ENCODE results near the gene NPB.

The NPB gene

DNA sequence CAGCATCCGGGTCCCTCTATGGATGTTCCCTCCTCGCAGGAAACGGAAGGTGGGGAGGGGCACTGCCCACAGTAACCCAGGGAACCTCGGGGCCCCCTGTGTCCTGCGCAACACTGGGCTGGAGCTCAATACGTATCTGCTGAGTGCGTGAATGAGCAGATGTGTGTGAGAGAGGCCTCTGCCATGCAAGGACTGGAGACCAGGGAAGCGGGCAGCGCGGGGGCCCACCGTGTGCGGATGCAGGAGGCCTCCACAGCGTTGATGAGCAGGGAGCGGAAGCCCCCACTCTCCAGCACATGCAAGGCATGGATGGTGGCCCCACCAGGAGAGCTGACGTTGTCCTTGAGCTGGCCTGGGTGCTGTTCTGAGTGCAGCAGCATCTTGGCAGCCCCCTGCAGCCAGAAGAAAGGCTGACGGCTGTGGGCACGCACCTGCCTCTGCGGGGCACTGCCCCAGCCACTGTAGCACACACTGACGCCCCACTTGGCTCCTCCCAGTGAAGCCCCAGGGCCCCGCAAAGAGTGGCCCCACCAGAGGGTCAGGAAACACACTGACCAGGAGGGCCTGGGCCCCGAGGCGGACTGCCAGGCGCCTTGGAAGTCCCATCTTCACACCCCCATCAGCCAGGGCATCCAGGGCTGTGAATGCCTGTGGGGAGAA lies 32.2 kb downstream of the NPB start:
- no peaks in the 10 kb centered on the region; the same call in 1 of the 2 replicates for H3K4me1 ChIP-seq (ENCODE audit: control insufficient read depth, insufficient read depth, low read length)
- H3K9me3 ChIP-seq (ENCODE audit: control insufficient read depth, insufficient read depth, low read depth, low read length): no peaks in the 10 kb centered on the region
- H3K27ac ChIP-seq (ENCODE audit: extremely low read depth, low read depth, low read length): no peak overlapping the region
- TF ChIP-seq, protein P1, sequence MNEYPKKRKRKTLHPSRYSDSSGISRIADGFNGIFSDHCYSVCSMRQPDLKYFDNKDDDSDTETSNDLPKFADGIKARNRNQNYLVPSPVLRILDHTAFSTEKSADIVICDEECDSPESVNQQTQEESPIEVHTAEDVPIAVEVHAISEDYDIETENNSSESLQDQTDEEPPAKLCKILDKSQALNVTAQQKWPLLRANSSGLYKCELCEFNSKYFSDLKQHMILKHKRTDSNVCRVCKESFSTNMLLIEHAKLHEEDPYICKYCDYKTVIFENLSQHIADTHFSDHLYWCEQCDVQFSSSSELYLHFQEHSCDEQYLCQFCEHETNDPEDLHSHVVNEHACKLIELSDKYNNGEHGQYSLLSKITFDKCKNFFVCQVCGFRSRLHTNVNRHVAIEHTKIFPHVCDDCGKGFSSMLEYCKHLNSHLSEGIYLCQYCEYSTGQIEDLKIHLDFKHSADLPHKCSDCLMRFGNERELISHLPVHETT (tag by site-specific recombination; IDR thresholded peaks at IDR 0.05): no peak
- TF ChIP-seq ZFHX2 (tag by site-specific recombination; conservative IDR thresholded peaks at IDR 0.05) (no peak), ZNF707 (tag by site-specific recombination; IDR thresholded peaks at IDR 0.05) (no peak), MYNN (tag by site-specific recombination; IDR thresholded peaks at IDR 0.05; ENCODE audit: borderline replicate concordance) (no peak), ZIC2 (tag by site-specific recombination; IDR thresholded peaks at IDR 0.05) (0 out of 2 replicates have a peak, but pooled peaks have one; percentile 19), ZBTB8A (tag by site-specific recombination; IDR thresholded peaks at IDR 0.05) (0 out of 2 replicates have a peak, but pooled peaks have one; percentile 21), ZNF624 (tag by site-specific recombination; IDR thresholded peaks at IDR 0.05) (no peak), ZNF138 (tag by site-specific recombination; IDR thresholded peaks at IDR 0.05; ENCODE audit: borderline replicate concordance) (no peak), GLIS2 (tag by site-specific recombination; IDR thresholded peaks at IDR 0.05) (peak; percentile 38; the same call in 1 of the 2 replicates), ZNF114 (tag by site-specific recombination; IDR thresholded peaks at IDR 0.05) (no peak), ZNF510 (tag by site-specific recombination; IDR thresholded peaks at IDR 0.05; ENCODE audit: insufficient replicate concordance) (no peak), ZNF174 (tag by site-specific recombination; IDR thresholded peaks at IDR 0.05) (no peak), ZNF623 (tag by site-specific recombination; IDR thresholded peaks at IDR 0.05) (no peak)
- TF ChIP-seq, protein P2, sequence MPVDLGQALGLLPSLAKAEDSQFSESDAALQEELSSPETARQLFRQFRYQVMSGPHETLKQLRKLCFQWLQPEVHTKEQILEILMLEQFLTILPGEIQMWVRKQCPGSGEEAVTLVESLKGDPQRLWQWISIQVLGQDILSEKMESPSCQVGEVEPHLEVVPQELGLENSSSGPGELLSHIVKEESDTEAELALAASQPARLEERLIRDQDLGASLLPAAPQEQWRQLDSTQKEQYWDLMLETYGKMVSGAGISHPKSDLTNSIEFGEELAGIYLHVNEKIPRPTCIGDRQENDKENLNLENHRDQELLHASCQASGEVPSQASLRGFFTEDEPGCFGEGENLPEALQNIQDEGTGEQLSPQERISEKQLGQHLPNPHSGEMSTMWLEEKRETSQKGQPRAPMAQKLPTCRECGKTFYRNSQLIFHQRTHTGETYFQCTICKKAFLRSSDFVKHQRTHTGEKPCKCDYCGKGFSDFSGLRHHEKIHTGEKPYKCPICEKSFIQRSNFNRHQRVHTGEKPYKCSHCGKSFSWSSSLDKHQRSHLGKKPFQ (tag by site-specific recombination; IDR thresholded peaks at IDR 0.05): no peak
- TF ChIP-seq, protein P3, sequence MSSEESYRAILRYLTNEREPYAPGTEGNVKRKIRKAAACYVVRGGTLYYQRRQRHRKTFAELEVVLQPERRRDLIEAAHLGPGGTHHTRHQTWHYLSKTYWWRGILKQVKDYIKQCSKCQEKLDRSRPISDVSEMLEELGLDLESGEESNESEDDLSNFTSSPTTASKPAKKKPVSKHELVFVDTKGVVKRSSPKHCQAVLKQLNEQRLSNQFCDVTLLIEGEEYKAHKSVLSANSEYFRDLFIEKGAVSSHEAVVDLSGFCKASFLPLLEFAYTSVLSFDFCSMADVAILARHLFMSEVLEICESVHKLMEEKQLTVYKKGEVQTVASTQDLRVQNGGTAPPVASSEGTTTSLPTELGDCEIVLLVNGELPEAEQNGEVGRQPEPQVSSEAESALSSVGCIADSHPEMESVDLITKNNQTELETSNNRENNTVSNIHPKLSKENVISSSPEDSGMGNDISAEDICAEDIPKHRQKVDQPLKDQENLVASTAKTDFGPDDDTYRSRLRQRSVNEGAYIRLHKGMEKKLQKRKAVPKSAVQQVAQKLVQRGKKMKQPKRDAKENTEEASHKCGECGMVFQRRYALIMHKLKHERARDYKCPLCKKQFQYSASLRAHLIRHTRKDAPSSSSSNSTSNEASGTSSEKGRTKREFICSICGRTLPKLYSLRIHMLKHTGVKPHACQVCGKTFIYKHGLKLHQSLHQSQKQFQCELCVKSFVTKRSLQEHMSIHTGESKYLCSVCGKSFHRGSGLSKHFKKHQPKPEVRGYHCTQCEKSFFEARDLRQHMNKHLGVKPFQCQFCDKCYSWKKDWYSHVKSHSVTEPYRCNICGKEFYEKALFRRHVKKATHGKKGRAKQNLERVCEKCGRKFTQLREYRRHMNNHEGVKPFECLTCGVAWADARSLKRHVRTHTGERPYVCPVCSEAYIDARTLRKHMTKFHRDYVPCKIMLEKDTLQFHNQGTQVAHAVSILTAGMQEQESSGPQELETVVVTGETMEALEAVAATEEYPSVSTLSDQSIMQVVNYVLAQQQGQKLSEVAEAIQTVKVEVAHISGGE (tag by site-specific recombination; conservative IDR thresholded peaks at IDR 0.05; ENCODE audit: low read depth): no peak
- CTCF ChIA-PET: interaction anchor here (0.6 to 1.0 kb wide), 3 partner anchors 18 to 85 kb away, joined by 3 read pairs; no protein-coding TSS in a partner anchor
- H3K36me3 ChIP-seq (ENCODE audit: control insufficient read depth in 2 of 2, insufficient read depth in 1 of 2, low read length in 2 of 2): peaks cover 0 to 13% of the 10 kb centered on the region in 2 experiments; a peak in 1 of 3 replicates
- no peak overlapping the region for H3K4me3 ChIP-seq (ENCODE audit: low read depth, low read length)
- POLR2A ChIA-PET: interaction anchor here (0.9 to 1.8 kb wide), 2 partner anchors 10 kb away, joined by 3 to 5 read pairs; no protein-coding TSS in a partner anchor

DNA sequence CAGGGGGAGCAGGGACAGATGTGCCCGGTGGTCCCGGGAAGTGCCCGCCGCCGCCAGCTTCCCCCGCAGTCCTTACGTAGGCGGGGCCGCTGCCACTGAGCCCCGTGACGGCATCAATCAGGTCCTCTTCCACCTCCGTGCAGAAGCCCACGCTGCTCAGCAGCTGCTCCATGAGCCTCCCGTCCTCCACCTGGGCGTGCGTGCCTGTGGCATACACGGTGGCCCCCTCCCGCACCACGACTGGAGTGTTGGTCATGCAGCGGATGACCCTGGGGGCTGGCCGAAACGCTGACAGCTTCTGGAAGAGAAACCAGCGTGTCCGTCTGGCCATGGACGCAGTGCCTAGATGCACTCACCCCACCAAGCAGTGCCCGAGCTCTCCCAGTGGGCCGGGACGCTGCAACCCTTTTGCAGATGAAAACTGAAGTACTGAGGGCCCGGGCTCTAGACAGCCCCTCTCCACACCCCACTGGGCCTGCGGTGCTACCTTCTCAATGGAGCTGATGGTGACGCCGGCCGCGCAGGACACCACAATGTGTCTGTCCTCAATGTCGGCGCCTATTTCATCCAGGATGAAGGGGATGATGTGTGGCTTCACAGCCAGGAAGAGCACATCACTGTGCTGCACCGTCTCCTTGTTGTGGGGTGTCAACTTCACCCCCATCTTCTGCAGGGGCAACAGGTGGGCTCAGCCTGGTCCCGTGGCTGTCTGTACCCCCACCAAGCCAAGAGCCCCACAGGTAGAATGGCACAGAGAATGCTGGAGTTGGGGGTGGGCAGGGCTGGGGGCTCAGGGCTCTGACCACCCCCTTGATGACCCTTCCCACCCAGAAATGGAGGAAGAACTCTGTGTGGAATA lies 33.0 kb downstream of the NPB start:
- CTCF ChIA-PET: interaction anchor here (0.6 to 1.4 kb wide), 4 partner anchors 14 to 25 kb away, joined by 3 read pairs; no protein-coding TSS in a partner anchor
- POLR2A ChIA-PET: interaction anchor here (1.0 to 1.8 kb wide), 2 partner anchors 7 to 11 kb away, joined by 3 to 5 read pairs; partner anchors contain the start of gene MAFG
- Histone ChIP-seq H3K4me1 (ENCODE audit: control insufficient read depth, insufficient read depth, low read length) (no peaks in the 10 kb centered on the region; the same call in 1 of the 2 replicates), H3K36me3 (ENCODE audit: control insufficient read depth in 2 of 2, insufficient read depth in 1 of 2, low read length in 2 of 2) (peaks cover 0 to 13% of the 10 kb centered on the region in 2 experiments; a peak in 1 of 3 replicates), H3K9me3 (ENCODE audit: control insufficient read depth, insufficient read depth, low read depth, low read length) (no peaks in the 10 kb centered on the region), H3K27ac (ENCODE audit: extremely low read depth, low read depth, low read length) (no peak overlapping the region), H3K4me3 (ENCODE audit: low read depth, low read length) (no peak overlapping the region)
- TF ChIP-seq, protein P4, sequence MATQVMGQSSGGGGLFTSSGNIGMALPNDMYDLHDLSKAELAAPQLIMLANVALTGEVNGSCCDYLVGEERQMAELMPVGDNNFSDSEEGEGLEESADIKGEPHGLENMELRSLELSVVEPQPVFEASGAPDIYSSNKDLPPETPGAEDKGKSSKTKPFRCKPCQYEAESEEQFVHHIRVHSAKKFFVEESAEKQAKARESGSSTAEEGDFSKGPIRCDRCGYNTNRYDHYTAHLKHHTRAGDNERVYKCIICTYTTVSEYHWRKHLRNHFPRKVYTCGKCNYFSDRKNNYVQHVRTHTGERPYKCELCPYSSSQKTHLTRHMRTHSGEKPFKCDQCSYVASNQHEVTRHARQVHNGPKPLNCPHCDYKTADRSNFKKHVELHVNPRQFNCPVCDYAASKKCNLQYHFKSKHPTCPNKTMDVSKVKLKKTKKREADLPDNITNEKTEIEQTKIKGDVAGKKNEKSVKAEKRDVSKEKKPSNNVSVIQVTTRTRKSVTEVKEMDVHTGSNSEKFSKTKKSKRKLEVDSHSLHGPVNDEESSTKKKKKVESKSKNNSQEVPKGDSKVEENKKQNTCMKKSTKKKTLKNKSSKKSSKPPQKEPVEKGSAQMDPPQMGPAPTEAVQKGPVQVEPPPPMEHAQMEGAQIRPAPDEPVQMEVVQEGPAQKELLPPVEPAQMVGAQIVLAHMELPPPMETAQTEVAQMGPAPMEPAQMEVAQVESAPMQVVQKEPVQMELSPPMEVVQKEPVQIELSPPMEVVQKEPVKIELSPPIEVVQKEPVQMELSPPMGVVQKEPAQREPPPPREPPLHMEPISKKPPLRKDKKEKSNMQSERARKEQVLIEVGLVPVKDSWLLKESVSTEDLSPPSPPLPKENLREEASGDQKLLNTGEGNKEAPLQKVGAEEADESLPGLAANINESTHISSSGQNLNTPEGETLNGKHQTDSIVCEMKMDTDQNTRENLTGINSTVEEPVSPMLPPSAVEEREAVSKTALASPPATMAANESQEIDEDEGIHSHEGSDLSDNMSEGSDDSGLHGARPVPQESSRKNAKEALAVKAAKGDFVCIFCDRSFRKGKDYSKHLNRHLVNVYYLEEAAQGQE (tag by site-specific recombination; IDR thresholded peaks at IDR 0.05): no peak
- TF ChIP-seq, protein P5, sequence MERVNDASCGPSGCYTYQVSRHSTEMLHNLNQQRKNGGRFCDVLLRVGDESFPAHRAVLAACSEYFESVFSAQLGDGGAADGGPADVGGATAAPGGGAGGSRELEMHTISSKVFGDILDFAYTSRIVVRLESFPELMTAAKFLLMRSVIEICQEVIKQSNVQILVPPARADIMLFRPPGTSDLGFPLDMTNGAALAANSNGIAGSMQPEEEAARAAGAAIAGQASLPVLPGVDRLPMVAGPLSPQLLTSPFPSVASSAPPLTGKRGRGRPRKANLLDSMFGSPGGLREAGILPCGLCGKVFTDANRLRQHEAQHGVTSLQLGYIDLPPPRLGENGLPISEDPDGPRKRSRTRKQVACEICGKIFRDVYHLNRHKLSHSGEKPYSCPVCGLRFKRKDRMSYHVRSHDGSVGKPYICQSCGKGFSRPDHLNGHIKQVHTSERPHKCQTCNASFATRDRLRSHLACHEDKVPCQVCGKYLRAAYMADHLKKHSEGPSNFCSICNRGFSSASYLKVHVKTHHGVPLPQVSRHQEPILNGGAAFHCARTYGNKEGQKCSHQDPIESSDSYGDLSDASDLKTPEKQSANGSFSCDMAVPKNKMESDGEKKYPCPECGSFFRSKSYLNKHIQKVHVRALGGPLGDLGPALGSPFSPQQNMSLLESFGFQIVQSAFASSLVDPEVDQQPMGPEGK (tag by site-specific recombination; IDR thresholded peaks at IDR 0.05): 0 out of 2 replicates have a peak, but pooled peaks have one; percentile 31
- peak; percentile 79 for TF ChIP-seq EGR2 (tag by site-specific recombination; IDR thresholded peaks at IDR 0.05; ENCODE audit: low read depth)
- peak; percentile 76 for TF ChIP-seq ZFHX2 (tag by site-specific recombination; conservative IDR thresholded peaks at IDR 0.05)
- peak; percentile 80 for TF ChIP-seq SCRT1 (tag by site-specific recombination; IDR thresholded peaks at IDR 0.05; ENCODE audit: borderline replicate concordance)
